Cerebellar cortex (tissue), 1 donor: ENCODE results near the gene PPARD.
"Not testable (repeated sequence)": the region's sequence is repeated elsewhere in the genome, so short reads cannot be mapped to it uniquely, and the experiment has no call there.

Source experiments
- DNase-seq: peaks from one replicate; pipeline ENCODE4 v3.0.0-alpha.2; 2015; ENCODE audit warnings: low spot score

PPARD gene

DNA sequence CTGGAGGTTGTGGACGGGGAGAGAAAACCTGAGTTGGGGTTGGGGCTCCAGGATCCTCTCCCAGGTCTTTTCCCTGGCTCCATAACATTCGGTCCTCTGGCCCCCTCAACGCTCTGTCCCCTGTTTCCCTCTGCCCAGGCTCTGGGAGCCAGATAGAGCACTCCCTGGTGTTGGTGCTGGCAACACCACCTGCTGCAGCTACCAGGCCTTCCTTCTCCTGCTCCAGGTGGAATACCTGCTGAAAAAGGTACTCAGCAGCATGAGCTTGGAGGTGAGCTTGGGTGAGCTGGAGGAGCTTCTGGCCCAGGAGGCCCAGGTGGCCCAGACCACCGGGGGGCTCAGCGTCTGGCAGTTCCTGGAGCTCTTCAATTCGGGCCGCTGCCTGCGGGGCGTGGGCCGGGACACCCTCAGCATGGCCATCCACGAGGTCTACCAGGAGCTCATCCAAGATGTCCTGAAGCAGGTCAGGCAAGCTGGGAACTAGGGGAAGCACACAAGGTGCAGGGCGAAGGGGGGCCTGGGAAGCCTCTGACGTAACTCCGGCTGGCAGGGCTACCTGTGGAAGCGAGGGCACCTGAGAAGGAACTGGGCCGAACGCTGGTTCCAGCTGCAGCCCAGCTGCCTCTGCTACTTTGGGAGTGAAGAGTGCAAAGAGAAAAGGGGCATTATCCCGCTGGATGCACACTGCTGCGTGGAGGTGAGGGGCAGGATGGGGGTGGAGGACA, 30.1 kb upstream of the PPARD start:
- DNase-seq: no peak

DNA sequence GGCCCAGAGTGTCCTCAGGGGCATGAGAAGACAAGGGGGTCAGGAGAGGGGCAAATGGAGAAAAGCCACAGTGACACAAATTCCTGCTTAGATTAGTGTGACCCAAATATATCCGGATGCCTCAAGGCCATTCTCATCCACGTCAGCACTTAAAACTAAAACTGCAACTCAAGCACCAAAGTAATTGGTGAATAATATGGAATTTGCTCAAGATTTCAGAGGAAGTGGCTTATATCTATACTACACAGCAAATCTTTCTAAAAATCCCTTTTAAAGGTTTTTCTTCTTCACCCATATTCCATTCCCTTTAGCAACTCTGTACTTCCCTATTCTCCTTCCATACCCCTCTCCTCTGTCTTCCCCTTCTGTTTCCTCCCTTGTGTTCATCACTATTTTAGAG, 29.6 kb upstream of the PPARD start:
- DNase-seq: no peak

DNA sequence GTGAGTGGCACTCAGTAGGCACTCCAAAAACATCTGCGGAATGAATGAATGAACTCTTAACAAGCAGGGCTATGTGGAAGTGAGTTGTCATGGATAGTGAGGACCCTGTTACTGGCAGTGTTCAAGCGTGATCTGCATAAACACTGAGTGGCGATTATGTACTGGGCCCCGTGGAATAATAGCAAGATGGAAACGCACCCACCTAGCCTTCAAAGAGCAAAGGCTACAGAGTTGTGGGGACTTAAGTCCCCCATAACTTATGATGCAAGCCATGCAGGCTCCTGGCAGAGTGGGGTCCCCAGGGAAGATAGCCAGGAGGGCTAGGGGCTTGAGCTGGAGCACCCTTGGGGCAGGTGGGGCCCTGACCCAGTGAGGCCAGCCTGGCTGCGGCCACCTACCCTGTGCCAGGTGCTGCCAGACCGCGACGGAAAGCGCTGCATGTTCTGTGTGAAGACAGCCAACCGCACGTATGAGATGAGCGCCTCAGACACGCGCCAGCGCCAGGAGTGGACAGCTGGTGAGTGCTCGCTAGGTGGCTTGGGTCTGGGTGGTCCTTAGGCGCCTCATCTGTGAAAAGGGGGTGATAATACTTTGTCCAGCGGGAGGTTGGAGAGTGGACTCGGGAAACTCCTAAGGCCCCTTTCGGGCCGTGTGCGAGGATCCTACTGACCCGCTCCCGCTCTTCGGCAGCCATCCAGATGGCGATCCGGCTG, 24.7 kb upstream of the PPARD start:
- DNase-seq: peak; percentile 19

DNA sequence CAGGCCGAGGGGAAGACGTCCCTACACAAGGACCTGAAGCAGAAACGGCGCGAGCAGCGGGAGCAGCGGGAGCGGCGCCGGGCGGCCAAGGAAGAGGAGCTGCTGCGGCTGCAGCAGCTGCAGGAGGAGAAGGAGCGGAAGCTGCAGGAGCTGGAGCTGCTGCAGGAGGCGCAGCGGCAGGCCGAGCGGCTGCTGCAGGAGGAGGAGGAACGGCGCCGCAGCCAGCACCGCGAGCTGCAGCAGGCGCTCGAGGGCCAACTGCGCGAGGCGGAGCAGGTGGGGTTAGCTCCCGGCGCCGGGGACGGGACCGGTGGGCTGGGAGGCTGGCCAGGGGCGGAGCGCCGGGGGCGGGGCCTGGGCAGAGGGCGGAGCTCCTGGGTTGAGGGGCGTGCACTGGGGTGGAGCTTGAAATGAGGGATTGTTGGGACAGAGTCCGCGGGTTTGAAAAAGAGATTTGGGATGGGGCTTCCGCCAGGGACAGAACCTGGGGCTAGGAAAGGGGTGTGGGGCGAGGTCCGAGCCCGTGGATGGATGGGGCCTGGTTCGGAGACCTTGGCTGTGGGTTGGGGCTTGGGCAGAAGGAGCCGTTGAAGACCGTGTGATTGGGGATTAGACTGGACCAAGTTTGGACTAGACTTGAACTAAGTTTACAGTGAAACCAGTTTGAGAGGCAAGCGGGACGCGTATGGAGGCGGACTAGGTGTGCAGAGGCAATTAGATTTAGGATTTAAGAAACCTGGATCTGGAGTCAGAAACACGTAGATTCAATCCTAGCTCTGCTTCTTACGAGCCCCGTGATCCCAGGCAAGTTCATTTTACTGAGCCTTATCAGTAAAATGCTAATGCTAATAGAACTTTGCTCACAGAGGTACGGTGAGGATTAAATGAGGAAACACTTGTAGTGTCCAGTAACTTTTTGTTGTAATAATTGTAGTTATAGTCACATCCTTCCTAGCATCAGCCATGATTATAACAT, 23.9 kb upstream of the PPARD start:
- peak; percentile 78 for DNase-seq

DNA sequence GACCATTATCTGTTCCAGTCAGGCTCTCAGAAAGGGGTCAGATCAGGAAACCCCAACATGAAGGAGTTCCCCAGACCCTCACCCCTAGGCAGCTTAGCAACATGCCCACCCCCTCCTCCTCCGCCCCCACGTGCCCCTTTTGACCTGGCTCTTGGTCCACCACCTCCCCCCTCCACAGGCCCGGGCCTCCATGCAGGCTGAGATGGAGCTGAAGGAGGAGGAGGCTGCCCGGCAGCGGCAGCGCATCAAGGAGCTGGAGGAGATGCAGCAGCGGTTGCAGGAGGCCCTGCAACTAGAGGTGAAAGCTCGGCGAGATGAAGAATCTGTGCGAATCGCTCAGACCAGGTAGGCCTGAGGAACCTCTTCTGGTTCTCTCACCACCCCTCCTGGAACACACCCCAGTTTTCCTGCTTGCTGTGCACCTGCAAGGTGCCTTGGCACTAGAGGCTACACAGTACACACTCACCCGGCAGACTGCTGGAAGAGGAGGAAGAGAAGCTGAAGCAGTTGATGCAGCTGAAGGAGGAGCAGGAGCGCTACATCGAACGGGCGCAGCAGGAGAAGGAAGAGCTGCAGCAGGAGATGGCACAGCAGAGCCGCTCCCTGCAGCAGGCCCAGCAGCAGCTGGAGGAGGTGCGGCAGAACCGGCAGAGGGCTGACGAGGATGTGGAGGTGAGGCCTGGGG, 22.9 kb upstream of the PPARD start:
- DNase-seq: no peak

DNA sequence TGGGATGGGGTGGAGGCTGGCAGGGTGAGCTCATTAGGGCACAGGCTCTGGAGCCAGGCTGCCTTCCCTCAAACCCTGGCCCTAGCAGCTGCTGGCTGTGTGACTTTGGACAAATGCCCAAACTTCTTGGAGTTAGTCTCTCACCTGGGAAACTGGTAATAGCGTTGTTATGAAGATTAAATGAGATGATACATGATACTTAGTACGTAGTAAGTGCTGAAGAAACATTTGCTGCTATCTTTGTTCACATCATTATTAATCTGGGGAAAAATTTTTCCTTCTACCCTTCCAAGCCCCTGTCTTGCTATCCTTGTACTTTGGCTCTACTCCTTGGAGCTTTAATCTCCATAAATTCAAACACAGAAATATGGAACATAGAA, 22.3 kb upstream of the PPARD start:
- DNase-seq: no peak

DNA sequence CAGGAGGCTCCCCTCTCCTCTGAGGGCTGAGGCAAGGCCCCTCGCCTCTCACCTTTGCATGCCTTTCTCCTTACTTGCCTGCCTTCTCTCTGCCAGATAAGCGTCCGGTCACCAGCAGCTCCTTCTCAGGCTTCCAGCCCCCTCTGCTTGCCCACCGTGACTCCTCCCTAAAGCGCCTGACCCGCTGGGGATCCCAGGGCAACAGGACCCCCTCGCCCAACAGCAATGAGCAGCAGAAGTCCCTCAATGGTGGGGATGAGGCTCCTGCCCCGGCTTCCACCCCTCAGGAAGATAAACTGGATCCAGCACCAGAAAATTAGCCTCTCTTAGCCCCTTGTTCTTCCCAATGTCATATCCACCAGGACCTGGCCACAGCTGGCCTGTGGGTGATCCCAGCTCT, 21.3 kb upstream of the PPARD start:
- no peak for DNase-seq

DNA sequence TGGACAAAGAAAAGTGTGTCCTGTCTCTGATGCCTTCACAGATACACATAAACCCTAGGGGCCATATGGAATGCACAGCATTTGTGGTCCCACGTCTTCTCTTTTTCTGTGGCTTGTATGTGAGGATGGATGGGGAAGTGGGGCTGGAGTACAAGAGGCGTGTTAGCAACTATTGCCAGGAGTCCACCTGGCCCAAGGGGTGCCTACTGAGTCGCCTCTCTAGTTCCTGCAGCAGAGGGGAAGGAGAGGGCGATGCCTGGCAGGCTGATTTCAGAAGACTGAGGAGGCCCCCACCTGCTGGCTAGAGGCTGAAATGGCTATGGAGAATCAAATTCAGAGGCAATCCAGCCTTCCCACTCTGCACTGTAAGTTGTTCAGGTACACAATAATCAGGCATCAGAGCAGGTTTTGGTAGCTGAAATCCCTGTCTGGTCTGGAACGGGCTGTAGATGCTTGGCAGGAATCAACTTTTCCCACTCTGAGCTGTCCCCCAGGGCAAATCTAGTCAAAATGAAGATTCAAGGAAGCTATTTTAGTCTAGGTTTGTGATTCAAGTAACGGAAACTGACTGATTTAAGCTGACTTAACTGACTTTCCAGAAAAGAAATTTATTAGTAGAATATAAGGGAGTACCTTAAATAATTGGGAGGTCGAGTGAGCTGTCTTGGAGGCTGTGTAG, 14.9 kb upstream of the PPARD start:
- peak; percentile 59 for DNase-seq

DNA sequence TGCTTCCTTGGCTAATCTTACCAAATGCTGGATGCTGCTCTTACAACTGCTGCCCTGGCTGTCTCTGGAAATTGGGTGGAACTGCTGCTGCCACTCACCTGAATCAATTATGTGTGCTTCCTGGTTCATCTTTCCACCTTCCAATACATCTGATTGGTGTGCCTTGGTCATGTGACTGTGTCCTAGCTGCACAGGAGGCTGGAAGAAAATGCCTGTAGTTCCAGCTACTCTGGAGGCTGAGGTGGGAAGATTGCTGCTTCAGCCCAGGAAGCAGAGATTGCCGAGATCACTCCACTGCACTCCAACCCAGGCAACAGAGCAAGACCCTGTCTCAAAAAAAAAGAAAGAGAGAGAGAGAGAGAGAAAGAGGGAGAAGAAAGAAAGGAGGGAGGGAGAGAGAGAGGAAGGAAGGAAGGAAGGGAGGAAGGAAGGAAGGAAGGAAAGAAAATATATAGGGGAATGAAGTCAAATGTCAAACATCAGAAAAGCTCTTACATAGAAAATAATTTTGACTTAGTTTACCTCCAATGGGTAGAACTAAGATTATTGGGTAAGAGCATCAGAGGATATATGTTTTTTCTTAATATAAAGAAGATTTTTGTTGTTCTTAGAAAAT, 14.1 kb upstream of the PPARD start:
- no peak for DNase-seq

DNA sequence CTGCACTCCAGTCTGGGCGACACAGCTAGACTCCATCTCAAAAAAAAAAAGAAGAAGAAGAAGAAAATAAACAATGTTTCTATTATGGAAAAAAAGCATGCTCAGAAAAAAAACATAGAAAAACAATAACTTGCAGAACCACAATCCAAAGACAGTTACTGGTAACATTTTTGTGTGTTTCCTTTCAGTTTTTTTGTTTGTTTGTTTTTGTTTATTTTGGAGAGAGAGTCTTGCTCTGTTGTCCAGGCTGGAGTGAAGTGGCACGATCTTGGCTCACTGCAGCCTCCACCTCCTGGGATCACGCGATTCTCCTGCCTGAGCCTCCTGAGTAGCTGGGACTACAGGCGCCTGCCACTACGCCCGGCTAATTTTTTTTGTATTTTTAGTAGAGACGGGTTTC, 13.4 kb upstream of the PPARD start:
- DNase-seq: not testable (repeated sequence)

DNA sequence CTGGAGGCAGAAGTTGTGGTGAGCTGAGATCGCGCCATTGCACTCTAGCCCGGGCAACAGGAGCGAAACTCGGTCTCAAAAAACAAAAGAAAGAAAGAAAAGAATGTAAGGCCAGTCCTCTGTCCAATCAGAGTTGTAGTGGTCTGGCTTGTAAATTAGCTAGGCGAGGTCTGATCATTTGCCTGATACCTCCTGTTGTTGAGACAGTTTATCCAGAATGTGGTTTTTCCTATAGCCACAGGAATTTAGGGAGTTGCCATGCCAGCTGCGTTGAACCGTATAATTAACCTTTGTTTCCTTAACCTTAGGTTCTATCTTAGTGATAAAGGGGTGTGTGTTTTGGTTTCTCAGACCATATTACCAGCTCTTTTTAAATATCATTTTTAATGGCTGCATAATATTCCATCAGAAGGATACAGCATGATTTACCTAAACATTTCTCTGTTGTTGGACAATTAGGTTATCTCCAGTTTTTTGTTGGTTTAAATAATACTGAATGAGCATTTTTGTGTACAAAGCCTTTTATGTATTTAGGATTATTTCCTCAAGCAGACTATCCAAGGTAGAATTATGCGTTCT, 11.7 kb upstream of the PPARD start:
- DNase-seq: no peak

DNA sequence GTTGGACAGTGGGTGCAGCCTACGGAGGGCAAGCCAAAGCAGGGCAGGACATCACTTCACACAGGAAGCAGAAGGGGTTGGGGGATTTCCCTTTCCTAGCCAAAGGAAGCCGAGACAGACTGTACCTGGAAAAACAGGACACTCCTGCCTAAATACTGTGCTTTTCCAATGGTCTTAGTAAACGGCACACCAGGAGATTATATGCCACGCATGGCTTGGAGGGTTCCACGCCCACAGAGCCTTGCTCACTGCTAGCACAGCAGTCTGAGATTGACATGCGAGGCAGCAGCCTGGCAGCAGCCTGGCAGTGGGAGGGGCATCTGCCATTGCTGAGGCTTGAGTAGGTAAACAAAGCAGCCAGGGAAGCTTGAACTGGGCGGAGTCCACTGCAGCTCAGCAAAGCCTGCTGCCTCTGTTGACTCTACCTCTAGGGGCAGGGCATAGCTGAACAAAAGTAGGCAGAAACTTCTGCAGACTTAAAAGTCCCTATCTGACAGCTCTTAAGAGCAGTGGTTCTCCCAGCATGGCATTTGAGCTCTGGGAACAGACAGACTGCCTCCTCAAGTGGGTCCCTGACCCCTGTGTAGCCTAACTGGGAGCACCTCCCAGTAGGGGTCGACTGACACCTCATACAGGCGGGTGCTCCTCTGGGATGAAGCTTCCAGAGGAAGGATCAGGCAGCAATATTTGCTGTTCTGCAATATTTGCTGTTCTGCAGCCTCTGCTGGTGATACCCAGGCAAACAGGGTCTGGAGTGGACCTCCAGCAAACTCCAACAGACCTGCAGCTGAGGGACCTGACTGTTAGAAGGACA, 10.1 kb upstream of the PPARD start:
- DNase-seq: not testable (repeated sequence)

DNA sequence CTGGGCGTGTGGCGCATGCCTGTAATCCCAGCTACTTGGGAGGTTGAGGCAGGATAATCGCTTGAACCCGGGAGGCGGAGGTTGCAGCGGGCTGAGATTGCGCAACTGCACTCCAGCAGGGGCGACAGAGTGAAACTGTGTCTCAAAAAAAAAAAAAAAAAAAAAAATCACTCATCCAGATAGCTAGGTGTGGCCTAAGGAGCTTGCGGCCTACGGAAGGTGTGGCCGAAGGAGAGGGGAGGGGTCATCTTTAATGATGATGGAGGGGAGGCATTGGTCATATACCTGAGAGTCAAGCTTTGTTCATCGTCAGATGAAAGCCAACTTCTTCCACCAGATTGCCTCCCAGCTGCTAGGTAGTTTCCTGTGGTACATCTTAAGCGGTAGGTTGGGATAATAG, 801 bp upstream of the PPARD start:
- no peak for DNase-seq

DNA sequence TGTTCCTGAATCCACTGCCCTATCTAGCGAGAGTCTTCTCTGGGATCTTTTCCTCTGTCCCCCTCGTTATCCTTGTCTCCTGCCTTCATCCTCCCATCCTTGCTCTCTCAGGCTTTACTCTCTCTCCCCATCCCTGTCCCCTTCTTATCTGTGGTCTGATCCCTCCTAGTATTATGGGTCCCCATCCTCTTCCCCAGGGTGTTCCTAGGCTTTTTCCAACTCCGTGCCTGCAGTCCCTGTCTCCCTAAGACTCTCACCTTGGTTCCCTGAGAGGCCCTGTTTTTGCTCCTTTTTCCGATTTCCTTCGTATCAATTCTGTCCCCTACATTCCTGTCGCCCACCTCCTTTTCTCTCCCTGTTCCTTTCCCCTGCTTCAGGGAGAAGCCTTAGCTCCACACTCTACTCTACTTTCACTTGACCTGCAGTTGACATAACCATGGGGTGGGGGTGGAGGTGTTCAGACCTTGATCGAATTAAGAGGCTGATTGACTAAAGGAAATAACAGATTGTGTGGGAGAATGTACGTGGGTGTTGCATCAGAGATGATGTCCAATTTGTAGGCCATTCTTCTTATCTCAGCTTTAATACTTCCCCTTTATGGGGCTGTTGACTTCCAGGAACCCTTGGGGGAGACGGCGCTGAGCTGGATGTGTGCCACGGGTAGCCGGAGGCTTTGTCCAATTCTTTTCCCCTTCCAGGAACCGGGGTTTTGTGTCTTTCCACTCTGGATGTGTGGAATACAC, 905 bp downstream of the PPARD start:
- DNase-seq: no peak

DNA sequence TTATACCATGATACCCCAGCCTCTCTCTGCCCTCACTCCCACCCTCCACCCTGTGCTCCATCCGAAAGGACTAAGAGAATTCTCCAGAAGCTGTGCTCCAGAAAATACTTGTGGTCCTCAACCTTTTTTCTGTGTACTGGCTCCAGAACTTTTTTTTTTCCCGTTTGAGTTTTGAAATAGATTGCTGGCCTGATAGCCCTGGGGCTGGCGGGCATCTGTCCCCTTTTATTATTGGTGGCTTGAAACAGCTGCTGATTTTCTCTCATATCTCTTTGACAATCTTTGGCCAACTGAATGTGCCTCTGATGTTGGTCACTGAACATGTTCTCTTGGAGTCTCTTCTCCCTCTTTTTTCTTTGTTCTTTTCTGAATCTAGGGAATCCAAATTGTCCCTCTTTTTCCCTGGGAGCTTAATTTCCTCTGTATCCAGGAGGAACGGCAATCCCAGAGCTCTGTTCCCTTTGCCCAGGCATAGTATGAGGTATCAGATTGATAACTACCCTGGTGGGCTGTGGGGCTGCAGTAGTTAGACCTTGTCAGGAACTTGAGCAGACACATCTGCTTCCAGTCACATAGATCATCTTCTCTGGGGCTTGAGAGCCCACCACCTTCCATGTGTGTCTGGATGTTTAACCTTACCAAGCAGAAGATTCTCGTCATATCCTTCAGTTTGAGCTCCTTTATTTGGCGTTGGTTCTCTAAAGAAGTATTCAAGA, 1.6 kb downstream of the PPARD start:
- no peak for DNase-seq

DNA sequence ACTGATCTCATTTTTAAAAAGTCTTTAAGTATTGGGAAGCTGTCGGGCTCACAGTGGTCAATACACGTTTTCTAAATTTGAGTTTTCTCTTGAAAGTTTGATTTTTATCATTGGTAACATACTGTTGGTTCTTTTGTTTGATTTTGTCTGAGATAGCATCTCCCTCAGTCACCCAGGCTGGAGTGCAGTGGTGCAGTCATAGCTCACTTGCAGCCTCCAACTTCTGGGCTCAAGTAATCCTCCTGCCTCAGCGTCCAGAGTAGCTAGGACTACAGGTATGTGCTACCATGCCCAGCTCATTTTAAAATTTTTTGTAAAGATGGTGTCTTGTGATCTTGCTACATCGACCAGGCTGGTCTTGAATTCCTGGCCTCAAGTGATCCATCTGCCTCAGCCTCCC, 9.1 kb downstream of the PPARD start:
- no peak for DNase-seq

DNA sequence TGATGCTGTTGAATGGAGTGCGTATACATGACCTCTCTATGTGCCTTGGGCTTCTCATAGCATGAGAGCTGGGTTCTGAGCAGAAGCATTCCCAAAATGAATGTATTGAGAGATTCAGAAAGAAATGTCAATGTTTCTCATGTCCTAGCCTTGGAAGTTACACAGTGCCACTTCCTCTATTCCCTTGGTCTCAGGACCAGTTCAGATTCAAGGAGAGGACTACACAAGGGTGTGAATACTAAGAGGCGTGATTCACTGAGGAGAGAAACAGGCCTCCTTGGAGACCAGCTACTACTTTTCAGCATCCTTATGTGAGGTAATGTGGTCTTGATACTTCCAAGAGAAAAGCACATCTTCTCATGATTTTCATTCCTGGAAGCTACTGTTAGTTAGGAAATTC, 10.4 kb downstream of the PPARD start:
- DNase-seq: no peak

DNA sequence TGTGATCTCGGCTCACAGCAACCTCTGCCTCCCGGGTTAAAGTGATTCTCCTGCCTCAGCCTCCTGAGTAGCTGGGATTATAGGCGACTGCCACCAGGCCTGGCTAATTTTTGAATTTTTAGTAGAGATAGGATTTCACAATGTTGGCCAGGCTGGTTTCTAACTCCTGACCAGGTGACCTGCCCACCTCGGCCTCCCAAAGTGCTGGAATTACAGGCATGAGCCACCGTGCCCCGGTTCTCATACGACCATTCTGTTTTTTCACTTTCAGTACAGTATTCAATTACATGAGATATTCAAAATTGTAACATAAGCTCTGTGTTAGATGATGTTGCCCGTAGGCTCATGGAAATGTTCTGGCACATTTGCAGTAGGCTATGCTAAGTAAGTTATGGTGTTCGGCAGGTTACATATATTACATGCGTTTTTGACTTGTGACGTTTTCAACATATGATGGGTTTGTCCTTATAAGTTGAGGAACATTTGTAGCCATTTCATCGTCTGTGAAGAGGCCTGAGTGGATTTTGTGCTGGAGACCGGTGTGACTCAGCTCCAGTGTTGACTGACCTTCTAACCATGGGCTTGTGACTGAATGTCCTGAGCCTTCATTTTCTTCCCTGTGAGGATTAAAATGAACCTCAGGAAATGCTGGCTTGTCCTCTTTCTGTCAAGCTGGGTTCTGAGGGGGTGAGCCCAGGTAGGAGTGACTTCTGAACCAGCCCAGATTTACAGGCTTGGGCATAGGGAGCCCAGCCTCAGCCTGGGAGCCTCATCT, 12.2 kb downstream of the PPARD start:
- DNase-seq: no peak
